ENCODE measurements around the gene ALK.

Gene ALK

GRCh38 chr2:29936020-29936419 is 14.6 kb upstream of the ALK start:
- Histone ChIP-seq H3K9ac (no peak overlapping the region), H3K79me2 (ENCODE audit: insufficient read depth, low read depth) (no peaks in the 10 kb centered on the region), H2AFZ (ENCODE audit: low read depth) (no peak overlapping the region), H3K36me3 (ENCODE audit: insufficient read depth) (no peaks in the 10 kb centered on the region), H4K20me1 (ENCODE audit: insufficient read depth) (no peaks in the 10 kb centered on the region), H3K27ac (no peak overlapping the region), H3K4me2 (no peak overlapping the region), H3K27me3 (ENCODE audit: insufficient read depth, low read depth) (no peaks in the 10 kb centered on the region), H3K4me3 (IDR thresholded peaks at IDR 0.05; ENCODE audit: insufficient read depth, low read depth, low read length) (no peak overlapping the region), H3K4me1 (ENCODE audit: low read depth, poor library complexity, severe bottlenecking) (no peaks in the 10 kb centered on the region)
- no peak for TF ChIP-seq CTCF (conservative IDR thresholded peaks at IDR 0.05; ENCODE audit: low read depth, low read length)

- no peak for TF ChIP-seq CTCF (conservative IDR thresholded peaks at IDR 0.05; ENCODE audit: low read depth, low read length)
- no peaks in the 10 kb centered on the region for H4K20me1 ChIP-seq (ENCODE audit: insufficient read depth)
- no peak overlapping the region for H3K4me2 ChIP-seq
- no peak overlapping the region for H3K4me3 ChIP-seq (IDR thresholded peaks at IDR 0.05; ENCODE audit: insufficient read depth, low read depth, low read length)
- no peaks in the 10 kb centered on the region for H3K4me1 ChIP-seq (ENCODE audit: low read depth, poor library complexity, severe bottlenecking)
- H3K9ac ChIP-seq: no peak overlapping the region
- H3K36me3 ChIP-seq (ENCODE audit: insufficient read depth): no peaks in the 10 kb centered on the region
- no peaks in the 10 kb centered on the region for H3K27me3 ChIP-seq (ENCODE audit: insufficient read depth, low read depth)
- H3K79me2 ChIP-seq (ENCODE audit: insufficient read depth, low read depth): no peaks in the 10 kb centered on the region
- no peak overlapping the region for H2AFZ ChIP-seq (ENCODE audit: low read depth)
- H3K27ac ChIP-seq: no peak overlapping the region
These were observed 10.4 kb upstream of the ALK start for GRCh38 chr2:29931818-29932217.

- peaks cover 11% of the 10 kb centered on the region; the same call in 1 of the 2 replicates for H3K27me3 ChIP-seq (ENCODE audit: insufficient read depth, low read depth)
- TF ChIP-seq CTCF (conservative IDR thresholded peaks at IDR 0.05; ENCODE audit: low read depth, low read length): peak; percentile 96
- H3K27ac ChIP-seq: no peak overlapping the region
- peaks cover 4% of the 10 kb centered on the region for H3K4me1 ChIP-seq (ENCODE audit: low read depth, poor library complexity, severe bottlenecking)
- H3K36me3 ChIP-seq (ENCODE audit: insufficient read depth): no peaks in the 10 kb centered on the region
- H3K9ac ChIP-seq: no peak overlapping the region
- no peak overlapping the region for H3K4me3 ChIP-seq (IDR thresholded peaks at IDR 0.05; ENCODE audit: insufficient read depth, low read depth, low read length)
- no peak overlapping the region for H2AFZ ChIP-seq (ENCODE audit: low read depth)
- H4K20me1 ChIP-seq (ENCODE audit: insufficient read depth): no peaks in the 10 kb centered on the region
- no peak overlapping the region for H3K4me2 ChIP-seq
- H3K79me2 ChIP-seq (ENCODE audit: insufficient read depth, low read depth): no peaks in the 10 kb centered on the region
These were observed 1.8 kb upstream of the ALK start for GRCh38 chr2:29923110-29923721.

GRCh38 chr2:29922605-29923004 is 1.2 kb upstream of the ALK start:
- Histone ChIP-seq H3K36me3 (ENCODE audit: insufficient read depth) (no peaks in the 10 kb centered on the region), H3K9ac (no peak overlapping the region), H3K4me1 (ENCODE audit: low read depth, poor library complexity, severe bottlenecking) (peaks cover 4% of the 10 kb centered on the region), H3K79me2 (ENCODE audit: insufficient read depth, low read depth) (no peaks in the 10 kb centered on the region), H4K20me1 (ENCODE audit: insufficient read depth) (no peaks in the 10 kb centered on the region), H3K27ac (no peak overlapping the region), H3K4me2 (no peak overlapping the region; the same call in 1 of the 2 replicates), H3K27me3 (ENCODE audit: insufficient read depth, low read depth) (peaks cover 11% of the 10 kb centered on the region; the same call in 1 of the 2 replicates), H3K4me3 (IDR thresholded peaks at IDR 0.05; ENCODE audit: insufficient read depth, low read depth, low read length) (no peak overlapping the region), H2AFZ (ENCODE audit: low read depth) (no peak overlapping the region)
- TF ChIP-seq CTCF (conservative IDR thresholded peaks at IDR 0.05; ENCODE audit: low read depth, low read length): no peak
